Heart left ventricle (tissue), 16 donors: Measurements from ENCODE around the gene TMTC4. TPM values are rescaled to one million over a fixed set of nuclear protein-coding genes. Genes with fewer than 3 reads are reported as not detected.

ENCODE experiments used
- ATAC-seq, 4 donors: fragments of 200-7000 bp; cut with Tn5 transposase; one replicate each; pipeline ENCODE4 v1.9.1; 2020 to 2022; ENCODE audit warnings: moderate library complexity in 4 of 4, mild to moderate bottlenecking in 3 of 4, moderate number of reproducible peaks in 1 of 4
- DNase-seq, 5 donors: peaks; one replicate each; pipeline ENCODE4 v3.0.0-alpha.2; 2020
- H3K27ac ChIP-seq, 12 donors: fragments of 200-600 bp; sonication (generic) in 4 of 12; one replicate each; pipeline versions ENCODE4 v1.5.0 to v1.8.0; 2016 to 2022; ENCODE audit warnings: mild to moderate bottlenecking in 2 of 12
- H3K27me3 ChIP-seq, 9 donors: fragments of 200-600 bp; sonication (generic) in 2 of 9; one replicate each; pipeline versions ENCODE4 v1.5.1 to v1.8.0; 2016 to 2022; ENCODE audit warnings: mild to moderate bottlenecking in 3 of 9
- H3K36me3 ChIP-seq, 9 donors: fragments of 200-600 bp; sonication (generic) in 2 of 9; one replicate each; pipeline versions ENCODE4 v1.5.0 to v1.8.0; 2018 to 2022; ENCODE audit warnings: mild to moderate bottlenecking in 2 of 9
- H3K4me1 ChIP-seq, 12 donors: fragments of 200-600 bp; sonication (generic) in 4 of 12; one replicate each; pipeline versions ENCODE4 v1.5.0 to v1.8.0; 2016 to 2022; ENCODE audit warnings: mild to moderate bottlenecking in 3 of 12
- H3K4me3 ChIP-seq, 12 donors: fragments of 200-600 bp; sonication (generic) in 4 of 12; one replicate each; pipeline versions ENCODE4 v1.5.0 to v1.8.0; 2017 to 2022; ENCODE audit warnings: mild to moderate bottlenecking in 9 of 12, moderate library complexity in 4 of 12
- H3K9me3 ChIP-seq, 12 donors: fragments of 200-600 bp; sonication (generic) in 4 of 12; one replicate each; pipeline versions ENCODE4 v1.5.0 to v1.8.0; 2016 to 2022; ENCODE audit warnings: mild to moderate bottlenecking in 1 of 12
- POLR2A ChIP-seq, 2 donors: fragments of 450-650 bp; IDR thresholded peaks; one replicate each; pipeline ENCODE4 v1.6.1; 2017; ENCODE audit warnings: antibody characterized with exemption in 2 of 2, mild to moderate bottlenecking in 2 of 2, moderate library complexity in 2 of 2
- WGBS, 4 donors: extraction: QIAGEN DNeasy Blood & Tissue Kit in 2 of 4; methylation state at CpG; one replicate each; pipeline versions ENCODE4 v1.1.5 to v1.1.7; 2013 to 2018; 5-methylcytosine and 5-hydroxymethylcytosine counted together
- intact Hi-C, 10 donors: fragments of 100-400 bp; cut with DNase I; formaldehyde crosslinking; loops; one replicate each; pipeline versions ENCODE4 v1.11.1 to v1.14.2; 2022
- polyA plus RNA-seq, 2 donors: library from polyadenylated mRNA; stranded (reverse); fragments of 200-250 nt; gene quantifications; one replicate each; pipeline ENCODE4 v1.2.3, GENCODE V29; 2013
- total RNA-seq, 9 donors: library from RNA; depleted of rRNA in 2 of 9; stranded (reverse); fragments of >200 nt in 2 of 9; fragmentation: NEBNext Ultra II Directional in 3 of 9; extraction: Animal tissue kit (Norgen Biotek cat#: 25700) in 3 of 9; gene quantifications; one replicate each; pipeline versions ENCODE4 v1.1.0 to v1.2.4, GENCODE V29; 2016 to 2023
- TF ChIP-seq, protein P1 (sequence below), 12 donors: fragments of 200-600 bp; sonication (generic) in 4 of 12; IDR thresholded peaks; one replicate each; pipeline versions ENCODE4 v1.5.0 to v1.8.0; 2018 to 2022; ENCODE audit warnings: antibody characterized with exemption in 12 of 12, mild to moderate bottlenecking in 5 of 12
- donor health status: ischemic (EF 13 %, LVEDD 7.1; RV severe dilation, severe dysfunction).
- donor health status: healthy with polysubstance abuse.
- donor health status: DM: no; HTN: yes; CAD: no.
- donor health status: DM: no; HTN: no; CAD: no.
- donor health status: ischemic (EF 25% LVEDD 6.9; RV normal size, moderate dysfunction).
- donor health status: ischemic (EF 25% LVEDD 5.7; RV mildly dilated, moderate dysfunction).
- donor health status: healthy.
- donor health status: DM: yes; HTN: yes; CAD: no.
- donor health status: ischemic (EF 35%, LVEDD 5.7; RV mildly dilated, moderate dysfunction).
- donor health status: nonischemic (EF 11% LVEDD 7.7; RV severe dilation, severe dysfunction).
- donor health status: DM: yes; HTN: yes; CAD: no.
- donor health status: PGD.
- donor health status: ischemic (EF 29% LVEDD 5.4; RV normal size, mild dysfunction).
- donor health status: nonischemic (EF 23%, LVEDD 6.1; RV moderate dilation, normal function).

Gene TMTC4
- total and polyA plus RNA-seq, 11 donors: 2.4 to 10.3 (median 6.2) TPM

DNA sequence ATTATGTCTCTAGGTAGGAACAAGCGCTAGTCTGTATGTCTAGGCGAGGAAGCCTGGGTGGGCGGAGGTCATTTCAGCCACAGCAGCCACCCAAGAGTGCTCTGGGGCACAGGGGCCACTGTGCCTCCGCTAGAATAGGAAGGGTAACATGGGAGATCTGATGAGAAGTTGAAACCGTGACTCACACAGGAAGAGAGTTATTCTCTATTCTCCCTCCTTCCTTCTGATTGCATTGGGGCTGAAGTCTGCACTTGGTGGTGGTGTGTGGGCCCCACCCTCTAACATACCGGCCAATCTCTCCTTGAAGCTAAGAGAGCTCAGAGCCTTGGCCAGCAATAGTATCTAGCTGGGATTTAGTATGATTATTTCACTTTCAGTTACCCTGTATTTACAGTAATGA is 65.7 kb downstream of the TMTC4 start:
- intact Hi-C loops: no loop called here
- Histone ChIP-seq H3K36me3 (peaks cover 0 to 16% (median 5%) of the 10 kb centered on the region in 9 donors), H3K27ac (peak overlapping the region in 1 of 12 donors; percentile 59), H3K4me3 (no peak overlapping the region), H3K27me3 (no peaks in the 10 kb centered on the region), H3K9me3 (no peaks in the 10 kb centered on the region), H3K4me1 (peaks cover 0 to 35% (median 0%) of the 10 kb centered on the region in 12 donors)
- peak in 2 of 4 donors; percentile 27 to 37 for ATAC-seq
- TF ChIP-seq, protein P1, sequence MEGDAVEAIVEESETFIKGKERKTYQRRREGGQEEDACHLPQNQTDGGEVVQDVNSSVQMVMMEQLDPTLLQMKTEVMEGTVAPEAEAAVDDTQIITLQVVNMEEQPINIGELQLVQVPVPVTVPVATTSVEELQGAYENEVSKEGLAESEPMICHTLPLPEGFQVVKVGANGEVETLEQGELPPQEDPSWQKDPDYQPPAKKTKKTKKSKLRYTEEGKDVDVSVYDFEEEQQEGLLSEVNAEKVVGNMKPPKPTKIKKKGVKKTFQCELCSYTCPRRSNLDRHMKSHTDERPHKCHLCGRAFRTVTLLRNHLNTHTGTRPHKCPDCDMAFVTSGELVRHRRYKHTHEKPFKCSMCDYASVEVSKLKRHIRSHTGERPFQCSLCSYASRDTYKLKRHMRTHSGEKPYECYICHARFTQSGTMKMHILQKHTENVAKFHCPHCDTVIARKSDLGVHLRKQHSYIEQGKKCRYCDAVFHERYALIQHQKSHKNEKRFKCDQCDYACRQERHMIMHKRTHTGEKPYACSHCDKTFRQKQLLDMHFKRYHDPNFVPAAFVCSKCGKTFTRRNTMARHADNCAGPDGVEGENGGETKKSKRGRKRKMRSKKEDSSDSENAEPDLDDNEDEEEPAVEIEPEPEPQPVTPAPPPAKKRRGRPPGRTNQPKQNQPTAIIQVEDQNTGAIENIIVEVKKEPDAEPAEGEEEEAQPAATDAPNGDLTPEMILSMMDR (IDR thresholded peaks at IDR 0.05): no peak
- no peak for TF ChIP-seq POLR2A (IDR thresholded peaks at IDR 0.05)
- WGBS, 4 donors: 85 to 92% (median 89%) methylated on average over 6 of the region's 6 CpGs
- DNase-seq: no peak

DNA sequence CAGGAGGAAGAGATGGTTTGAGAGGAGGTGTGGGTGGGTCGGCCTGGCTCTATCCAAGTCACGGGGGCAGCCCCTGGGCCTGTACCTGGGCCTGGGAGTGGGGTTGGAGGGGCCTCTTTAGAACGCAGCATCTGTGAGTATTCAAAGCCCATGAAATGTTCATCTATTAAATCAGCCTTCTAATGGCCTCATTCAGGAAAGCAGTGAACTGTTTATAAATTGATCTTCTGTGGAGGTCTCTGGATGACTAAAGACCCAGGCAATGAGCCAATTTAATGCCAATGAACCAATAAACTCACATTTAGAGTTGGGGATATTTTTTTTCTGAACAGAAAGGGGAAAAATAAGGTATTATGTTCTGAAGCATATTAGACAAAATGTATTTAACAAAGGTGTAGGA is 66.1 kb downstream of the TMTC4 start:
- Histone ChIP-seq H3K27ac (peak overlapping the region in 1 of 12 donors; percentile 59), H3K4me1 (peaks cover 0 to 35% (median 0%) of the 10 kb centered on the region in 12 donors), H3K36me3 (peaks cover 0 to 18% (median 5%) of the 10 kb centered on the region in 9 donors), H3K4me3 (no peak overlapping the region), H3K27me3 (no peaks in the 10 kb centered on the region), H3K9me3 (no peaks in the 10 kb centered on the region)
- ATAC-seq: no peak
- no peak for DNase-seq
- TF ChIP-seq, protein P1 (IDR thresholded peaks at IDR 0.05): no peak
- no peak for TF ChIP-seq POLR2A (IDR thresholded peaks at IDR 0.05)
- WGBS, 4 donors: 93 to 98% (median 96%) methylated on average over 3 of the region's 3 CpGs
- intact Hi-C loops: no loop called here

DNA sequence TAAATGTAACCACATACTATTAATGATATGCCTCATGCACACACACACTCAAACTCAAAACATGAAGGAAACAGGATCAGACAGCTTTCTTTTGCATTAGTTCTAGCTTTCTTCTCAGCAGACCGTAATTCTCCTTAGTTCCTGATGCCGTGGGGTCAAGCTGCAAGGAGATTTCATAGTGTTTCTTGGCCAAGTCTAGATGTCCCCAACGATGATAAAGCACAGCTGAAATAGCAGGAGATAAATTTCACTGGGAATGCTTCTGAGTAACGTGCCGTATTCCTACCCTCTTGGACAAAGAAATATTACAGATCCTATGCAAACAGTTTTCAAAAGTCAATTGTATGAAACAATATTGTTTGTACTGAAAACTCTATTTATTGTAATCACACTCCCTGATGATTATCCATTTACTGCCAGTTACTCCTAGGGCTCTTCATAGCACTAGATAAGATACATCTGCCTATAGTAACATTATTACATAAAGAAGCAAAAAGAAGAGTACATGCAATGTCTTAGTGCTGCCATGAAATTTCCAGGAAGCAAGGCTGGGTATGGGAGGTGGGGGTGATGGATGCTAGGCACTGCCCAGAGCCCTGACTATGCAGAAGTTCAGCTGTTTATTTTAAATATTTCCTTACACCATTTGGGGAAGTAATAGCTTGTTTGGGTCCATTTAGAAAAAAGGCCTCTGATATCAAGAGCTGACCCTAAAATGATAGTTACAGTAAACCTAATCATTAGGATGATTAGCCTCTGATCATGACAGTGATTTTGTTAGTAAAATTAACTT is 69.5 kb downstream of the TMTC4 start:
- Histone ChIP-seq H3K4me3 (no peak overlapping the region), H3K36me3 (peaks cover 0 to 10% (median 0%) of the 10 kb centered on the region in 9 donors), H3K4me1 (peaks cover 0 to 23% (median 0%) of the 10 kb centered on the region in 12 donors), H3K27me3 (no peaks in the 10 kb centered on the region), H3K9me3 (no peaks in the 10 kb centered on the region), H3K27ac (no peak overlapping the region)
- intact Hi-C loops: no loop called here
- ATAC-seq: peak in 1 of 4 donors; percentile 28
- 58 to 62% (median 61%) methylated on average over 5 of the region's 5 CpGs for WGBS, 4 donors
- no peak for DNase-seq
- TF ChIP-seq POLR2A (IDR thresholded peaks at IDR 0.05): no peak
- TF ChIP-seq, protein P1 (IDR thresholded peaks at IDR 0.05): no peak

DNA sequence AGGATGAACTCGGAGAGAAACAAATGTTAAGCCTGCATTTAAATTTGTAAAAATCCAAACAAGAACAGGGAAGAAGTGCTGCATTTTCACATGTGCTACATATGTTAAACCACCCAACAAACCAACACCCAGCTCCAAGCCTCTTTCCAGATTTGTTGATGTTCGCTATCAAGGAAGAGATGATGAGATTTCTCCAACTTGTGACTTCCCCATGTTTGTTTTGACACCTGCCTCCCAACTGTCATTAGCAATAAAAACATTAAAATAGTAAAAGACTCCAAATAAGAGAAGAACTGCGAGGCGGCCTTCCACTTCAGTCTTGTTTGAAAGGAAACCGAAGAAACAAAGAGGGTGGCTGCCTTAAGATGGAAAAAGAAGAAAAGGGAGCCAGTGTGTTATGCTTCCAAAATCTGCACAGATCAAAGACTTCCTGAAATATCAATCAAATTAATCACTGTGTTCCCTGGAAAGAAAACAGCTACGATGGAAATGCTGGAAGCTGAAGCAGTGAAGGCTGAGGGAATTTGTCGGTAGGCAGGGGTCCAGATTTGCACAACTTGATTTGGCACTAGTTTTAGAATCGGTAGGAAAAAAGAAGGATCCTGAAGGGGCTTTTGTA is 72.0 kb downstream of the TMTC4 start:
- peaks cover 0 to 10% (median 0%) of the 10 kb centered on the region in 9 donors for H3K36me3 ChIP-seq
- H3K27ac ChIP-seq: no peak overlapping the region
- no peaks in the 10 kb centered on the region for H3K27me3 ChIP-seq
- intact Hi-C loops: no loop called here
- H3K4me3 ChIP-seq: no peak overlapping the region
- WGBS, 4 donors: 72 to 77% (median 76%) methylated on average over 8 of the region's 8 CpGs
- peaks cover 0 to 4% (median 0%) of the 10 kb centered on the region in 12 donors for H3K4me1 ChIP-seq
- ATAC-seq (no peak), DNase-seq (no peak)
- TF ChIP-seq, protein P1 (IDR thresholded peaks at IDR 0.05): no peak
- no peaks in the 10 kb centered on the region for H3K9me3 ChIP-seq
